ENCODE data around the gene SRXN1.

- TF ChIP-seq POLR2AphosphoS5 (IDR thresholded peaks at IDR 0.05) (no peak), CTCF (IDR thresholded peaks at IDR 0.05) (no peak), POLR2A (IDR thresholded peaks at IDR 0.05) (no peak)
Measured at GRCh38 chr20:620246-620645, 32.8 kb downstream of the SRXN1 start.
